Astrocyte (in vitro differentiated cells and primary cell): Measurements from ENCODE around the gene GRB2. TPM values are rescaled to one million over a fixed set of nuclear protein-coding genes. Genes with fewer than 3 reads are reported as not detected.

Experiments
- DNase-seq: peaks from one replicate; pipeline ENCODE4 v3.0.0-alpha.2; 2010; ENCODE audit warnings: low read depth
- FAIRE-seq: peaks from 2 replicates; lab custom pipeline; 2011; peaks lifted over from hg19 to GRCh38; lab: Jason Lieb, UNC
- H2AFZ ChIP-seq: 2 replicates; pipeline ENCODE4 v1.6.0; 2012; ENCODE audit warnings: low read depth, low read length, inconsistent platforms
- H3K27ac ChIP-seq: 2 replicates; pipeline ENCODE4 v1.5.1; 2011; ENCODE audit warnings: low read depth, low read length, inconsistent platforms
- H3K27me3 ChIP-seq: 2 replicates; pipeline ENCODE4 v1.6.0; 2011; ENCODE audit warnings: low read length, inconsistent platforms; ENCODE audit not compliant: insufficient read depth
- H3K36me3 ChIP-seq: 2 replicates; pipeline ENCODE4 v1.5.1; 2011; ENCODE audit warnings: low read length, inconsistent platforms; ENCODE audit not compliant: insufficient read depth
- H3K4me1 ChIP-seq: 2 replicates; pipeline ENCODE4 v1.5.1; 2011; ENCODE audit warnings: low read length, inconsistent platforms; ENCODE audit not compliant: insufficient read depth
- H3K4me2 ChIP-seq: 2 replicates; pipeline ENCODE4 v1.6.0; 2012; ENCODE audit warnings: low read length, inconsistent platforms
- H3K4me3 ChIP-seq: 2 replicates; pipeline ENCODE4 v1.5.1; 2011; ENCODE audit warnings: low read depth, mild to moderate bottlenecking, low read length, inconsistent platforms; ENCODE audit not compliant: insufficient read depth
- H3K79me2 ChIP-seq: 2 replicates; pipeline ENCODE4 v1.6.0; 2012; ENCODE audit warnings: mild to moderate bottlenecking, low read length, inconsistent platforms; ENCODE audit not compliant: insufficient read depth
- H3K9ac ChIP-seq: 2 replicates; pipeline ENCODE4 v1.6.0; 2012; ENCODE audit warnings: mild to moderate bottlenecking, low read length, inconsistent platforms
- H3K9me3 ChIP-seq: 2 replicates; pipeline ENCODE4 v1.5.1; 2012; ENCODE audit warnings: low read depth, mild to moderate bottlenecking, low read length, inconsistent platforms; ENCODE audit not compliant: insufficient read depth
- H4K20me1 ChIP-seq: 2 replicates; pipeline ENCODE4 v1.6.0; 2012; ENCODE audit warnings: low read length, inconsistent platforms; ENCODE audit not compliant: insufficient read depth
- H3K27ac Mint-ChIP-seq: one replicate; pipeline ENCODE4 v1.8.0; 2021; ENCODE audit warnings: mild to moderate bottlenecking, mixed read lengths; ENCODE audit not compliant: unreplicated experiment
- H3K27me3 Mint-ChIP-seq: one replicate; pipeline ENCODE4 v1.8.0; 2021; ENCODE audit warnings: low read depth, mixed read lengths; ENCODE audit not compliant: unreplicated experiment
- H3K36me3 Mint-ChIP-seq: one replicate; pipeline ENCODE4 v1.8.0; 2021; ENCODE audit warnings: low read depth, mixed read lengths; ENCODE audit not compliant: unreplicated experiment
- H3K4me1 Mint-ChIP-seq: one replicate; pipeline ENCODE4 v1.8.0; 2021; ENCODE audit warnings: low read depth, mixed read lengths; ENCODE audit not compliant: unreplicated experiment
- H3K4me3 Mint-ChIP-seq: one replicate; pipeline ENCODE4 v1.8.0; 2021; ENCODE audit warnings: mild to moderate bottlenecking, moderate library complexity, mixed read lengths; ENCODE audit not compliant: unreplicated experiment
- H3K9me3 Mint-ChIP-seq: one replicate; pipeline ENCODE4 v1.8.0; 2021; ENCODE audit warnings: mild to moderate bottlenecking, mixed read lengths; ENCODE audit not compliant: unreplicated experiment
- CTCF ChIP-seq: IDR thresholded peaks from 2 replicates; pipeline ENCODE4 v1.5.1; 2011; ENCODE audit warnings: low read depth, mild to moderate bottlenecking, inconsistent platforms, low read length, moderate library complexity; ENCODE audit not compliant: insufficient read depth
- EZH2 ChIP-seq: IDR thresholded peaks from 2 replicates; pipeline ENCODE4 v1.6.1; 2012; ENCODE audit warnings: mild to moderate bottlenecking, low read length, inconsistent platforms; ENCODE audit not compliant: insufficient read depth
- total RNA-seq: library from RNA; stranded (reverse); gene quantifications from 2 replicates; pipeline ENCODE4 v1.2.1, GENCODE V29; 2021

Gene GRB2
- total RNA-seq, 1 donor from 2014 or later, result 168 TPM

GRCh38 chr17:75356260-75356937, 49.1 kb downstream of the GRB2 start:
- Mint-ChIP-seq H3K27ac (no peak overlapping the region), H3K4me1 (peaks cover 30% of the 10 kb centered on the region), H3K36me3 (peaks cover 10% of the 10 kb centered on the region), H3K9me3 (no peaks in the 10 kb centered on the region), H3K4me3 (no peak overlapping the region), H3K27me3 (no peaks in the 10 kb centered on the region)
- peaks cover 88% of the 10 kb centered on the region for H3K79me2 ChIP-seq
- no peak overlapping the region for H3K4me3 ChIP-seq
- H3K4me2 ChIP-seq, result no peak overlapping the region
- no peak overlapping the region for H3K27ac ChIP-seq
- H3K27me3 ChIP-seq, result no peaks in the 10 kb centered on the region
- H3K9ac ChIP-seq, result no peak overlapping the region
- no peaks in the 10 kb centered on the region for H3K36me3 ChIP-seq
- H3K9me3 ChIP-seq, result no peaks in the 10 kb centered on the region
- H3K4me1 ChIP-seq, result peaks cover 5% of the 10 kb centered on the region
- FAIRE-seq (no peak), DNase-seq (no peak)
- TF ChIP-seq CTCF (no peak), EZH2 (no peak)
- H4K20me1 ChIP-seq, result peaks cover 84% of the 10 kb centered on the region
- no peak overlapping the region for H2AFZ ChIP-seq

- no peak overlapping the region for H3K27ac Mint-ChIP-seq
Observed at GRCh38 chr17:75353176-75353575, 52.3 kb downstream of the GRB2 start.

More at GRCh38 chr17:75353176-75353575, 52.3 kb downstream of the GRB2 start:
- H3K27ac ChIP-seq, result no peak overlapping the region
- H3K27me3 ChIP-seq, result no peaks in the 10 kb centered on the region
- TF ChIP-seq EZH2 (no peak), CTCF (no peak)
- no peaks in the 10 kb centered on the region for H3K27me3 Mint-ChIP-seq
- H3K4me1 Mint-ChIP-seq, result peaks cover 29% of the 10 kb centered on the region
- no peak overlapping the region for H3K4me3 ChIP-seq
- peaks cover 87% of the 10 kb centered on the region for H4K20me1 ChIP-seq
- H3K79me2 ChIP-seq, result peaks cover 90% of the 10 kb centered on the region
- peaks cover 5% of the 10 kb centered on the region for H3K4me1 ChIP-seq
- FAIRE-seq, result no peak
- H3K4me3 Mint-ChIP-seq, result no peak overlapping the region
- H2AFZ ChIP-seq, result no peak overlapping the region
- H3K9me3 Mint-ChIP-seq, result no peaks in the 10 kb centered on the region
- no peaks in the 10 kb centered on the region for H3K36me3 ChIP-seq
- H3K9ac ChIP-seq, result no peak overlapping the region
- DNase-seq, result no peak
- H3K4me2 ChIP-seq, result no peak overlapping the region
- peaks cover 6% of the 10 kb centered on the region for H3K36me3 Mint-ChIP-seq
- H3K9me3 ChIP-seq, result no peaks in the 10 kb centered on the region
